Right lung (tissue), 10 donors: ENCODE results near the gene MYO18A. TPM values are rescaled to one million over a fixed set of nuclear protein-coding genes. Genes with fewer than 3 reads are reported as not detected.
A peak's percentile ranks its signal among the peaks of the same experiment; 100 is the strongest.
"Not testable (repeated sequence)": the region's sequence is repeated elsewhere in the genome, so short reads cannot be mapped to it uniquely, and the experiment has no call there.

Experiments
- DNase-seq, 2 donors: peaks; one replicate each; pipeline ENCODE4 v3.0.0-alpha.2; 2013
- long read RNA-seq, 8 donors: transcript quantifications; one replicate each; lab custom pipeline, GENCODE V29; 2026
- polyA plus RNA-seq, 5 donors: library from polyadenylated mRNA; unstranded; fragments of 120-200 nt; gene quantifications; one replicate each; pipeline versions ENCODE4 v1.2.1 to v1.2.3, GENCODE V29; 2013; ENCODE audit warnings: inconsistent platforms in 1 of 5, low replicate concordance in 1 of 5; ENCODE audit not compliant: insufficient read length in 5 of 5, insufficient read depth in 1 of 5

MYO18A gene
- 10 to 100 TPM; 34.2 to 45.8 (median 38.0) TPM for polyA plus RNA-seq
- long read RNA-seq, donor 1, partial matches to known transcripts = 0 of 1 reads
- long read RNA-seq, donor 1, other reads (novel, unspliced or antisense) = 0 of 1 reads
- long read RNA-seq, donor 2 = 0 reads
- long read RNA-seq, donor 3 = 0 reads
- long read RNA-seq, donor 4 = 0 reads
- long read RNA-seq, donor 5 = 0 reads
- long read RNA-seq, donor 6, partial matches to known transcripts = 0 of 1 reads
- long read RNA-seq, donor 6, other reads (novel, unspliced or antisense) = 0 of 1 reads
- long read RNA-seq, donor 7 = 0 reads
- long read RNA-seq, donor 8 = 0 reads

- DNase-seq = peak; percentile 67 to 75
Measured at GRCh38 chr17:29180034-29180787, at the start of gene MYO18A. Gene MYO18A (minus strand): TSS chr17:29180398. CDS start chr17:29166940, 13,458 bp downstream.

GRCh38 chr17:29225396-29225795 lies 45.2 kb upstream of the MYO18A start:
- no peak for DNase-seq

- not testable (repeated sequence) for DNase-seq
Measured at GRCh38 chr17:29221338-29221737, 41.1 kb upstream of the MYO18A start.

GRCh38 chr17:29219378-29220047 lies 39.3 kb upstream of the MYO18A start:
- DNase-seq = peak; percentile 82 to 88

GRCh38 chr17:29216856-29217255 lies 36.7 kb upstream of the MYO18A start:
- no peak for DNase-seq

GRCh38 chr17:29216181-29216580 lies 36.0 kb upstream of the MYO18A start:
- DNase-seq = no peak

- no peak for DNase-seq
Measured at GRCh38 chr17:29215717-29216116, 35.5 kb upstream of the MYO18A start.

GRCh38 chr17:29215174-29215573 lies 35.0 kb upstream of the MYO18A start:
- DNase-seq = no peak

- no peak for DNase-seq
Measured at GRCh38 chr17:29214215-29215146, 34.3 kb upstream of the MYO18A start.

- DNase-seq = no peak
Measured at GRCh38 chr17:29212681-29213121, 32.5 kb upstream of the MYO18A start.

GRCh38 chr17:29212094-29212631 lies 32.0 kb upstream of the MYO18A start:
- no peak for DNase-seq

- DNase-seq = no peak
Measured at GRCh38 chr17:29210879-29211278, 30.7 kb upstream of the MYO18A start.

- no peak for DNase-seq
Measured at GRCh38 chr17:29209073-29209472, 28.9 kb upstream of the MYO18A start.

GRCh38 chr17:29207975-29208374 lies 27.8 kb upstream of the MYO18A start:
- DNase-seq = no peak

GRCh38 chr17:29205047-29205446 lies 24.8 kb upstream of the MYO18A start:
- DNase-seq = no peak

GRCh38 chr17:29204068-29204804 lies 24.0 kb upstream of the MYO18A start:
- not testable (repeated sequence) for DNase-seq

GRCh38 chr17:29197516-29198272 lies 17.5 kb upstream of the MYO18A start:
- no peak for DNase-seq

GRCh38 chr17:29196769-29197515 lies 16.7 kb upstream of the MYO18A start:
- DNase-seq = no peak
